ENCODE measurements around the gene CAMTA1. TPM values are rescaled to one million over a fixed set of nuclear protein-coding genes. Genes with fewer than 3 reads are reported as not detected.
A peak's percentile ranks its signal among the peaks of the same experiment; 100 is the strongest.
"Not testable (repeated sequence)": the region's sequence is repeated elsewhere in the genome, so short reads cannot be mapped to it uniquely, and the experiment has no call there.

CAMTA1 gene
- total RNA-seq, 1 donor from 2014 or later: 34.4 TPM

DNA sequence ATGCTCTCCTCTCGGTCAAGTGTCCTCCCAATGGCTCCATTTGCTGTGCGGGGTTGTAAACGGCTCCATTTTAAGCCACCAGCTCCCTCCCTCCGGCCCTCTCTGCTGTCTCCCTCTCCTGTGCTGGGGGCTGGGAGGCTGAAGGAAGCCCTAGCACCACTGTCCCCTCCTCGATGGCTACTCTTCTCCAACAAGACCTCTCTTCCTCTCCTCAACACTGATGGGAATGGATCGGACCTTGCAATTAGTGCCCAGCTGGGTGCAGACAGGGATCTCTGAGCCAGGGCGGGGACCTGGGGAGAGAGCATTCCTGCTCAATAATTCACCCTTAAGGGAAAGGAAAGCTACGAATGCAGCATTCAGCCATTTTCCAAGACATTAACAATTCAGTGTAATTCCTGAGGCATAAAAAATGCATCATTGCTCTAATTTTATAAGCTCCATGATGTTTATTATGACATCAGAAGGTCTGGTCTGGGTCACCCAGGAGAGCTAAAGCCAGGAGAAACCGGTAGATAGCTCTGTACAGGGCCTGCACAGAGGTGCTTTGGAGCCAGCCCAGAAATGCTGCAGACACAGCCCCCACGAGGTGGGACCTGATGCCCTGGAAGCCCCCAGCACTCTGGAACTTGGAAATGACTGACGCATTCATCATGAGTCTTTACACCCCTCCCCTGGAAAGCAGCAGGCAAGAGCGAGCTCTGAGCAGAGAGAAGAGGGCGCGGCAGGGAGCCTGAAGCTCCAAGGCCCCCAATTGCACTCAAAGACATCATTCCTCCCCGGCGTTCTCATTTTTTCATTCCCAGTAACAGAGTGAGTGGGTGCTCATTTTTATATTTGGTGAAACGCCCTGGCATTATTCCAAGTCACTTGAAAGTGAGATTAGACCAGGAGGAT, 909.6 kb downstream of the CAMTA1 start:
- no peak for ATAC-seq

DNA sequence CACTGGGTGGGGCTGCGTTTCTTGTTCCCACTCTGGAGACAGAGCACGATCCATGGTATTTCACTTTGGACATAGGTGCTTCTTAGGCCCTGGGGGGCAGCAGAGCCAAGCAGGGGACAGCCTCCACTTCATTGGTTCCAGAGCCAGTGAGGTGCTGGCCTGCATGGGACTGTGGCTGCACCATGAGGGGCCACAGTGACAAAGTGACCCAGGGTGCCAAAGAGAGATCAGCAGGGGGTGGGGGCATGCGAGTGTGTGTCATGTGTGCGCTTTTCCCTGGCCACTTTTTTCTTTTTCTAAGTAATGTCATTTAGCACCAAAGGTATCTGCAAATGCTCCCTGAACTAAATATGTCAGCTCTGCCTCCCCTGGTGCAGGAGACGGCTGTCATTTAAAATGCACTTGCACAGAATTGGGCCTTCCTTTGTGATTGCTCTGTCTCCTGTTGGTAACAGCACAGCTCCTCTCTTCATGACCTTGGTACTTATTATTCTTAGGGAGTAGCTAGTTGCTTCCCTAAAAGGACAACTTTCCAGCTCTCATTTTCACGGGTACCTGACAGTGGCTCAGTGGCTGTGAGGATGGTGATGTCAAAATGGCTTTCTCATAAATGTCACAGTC, 910.4 kb downstream of the CAMTA1 start:
- no peak for ATAC-seq

DNA sequence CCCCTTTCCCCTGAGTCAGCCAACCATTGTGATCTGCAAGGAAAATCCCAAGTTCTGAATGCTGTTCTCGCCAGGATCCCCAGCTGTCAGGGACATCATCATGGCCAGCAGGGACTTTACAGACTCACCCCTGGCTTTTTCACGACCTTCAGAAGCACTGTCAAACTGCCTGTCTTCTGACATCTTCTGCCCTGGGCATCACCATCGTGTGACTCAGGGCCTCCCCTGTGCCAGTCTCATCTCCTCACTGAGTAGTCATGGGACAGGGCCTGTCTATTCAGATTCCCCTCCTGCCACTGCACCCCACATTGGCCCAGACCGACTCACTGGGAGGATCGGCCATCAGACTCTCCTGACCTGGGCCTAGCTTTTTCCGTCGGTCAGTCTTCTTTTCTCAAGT, 913.4 kb downstream of the CAMTA1 start:
- ATAC-seq: no peak

DNA sequence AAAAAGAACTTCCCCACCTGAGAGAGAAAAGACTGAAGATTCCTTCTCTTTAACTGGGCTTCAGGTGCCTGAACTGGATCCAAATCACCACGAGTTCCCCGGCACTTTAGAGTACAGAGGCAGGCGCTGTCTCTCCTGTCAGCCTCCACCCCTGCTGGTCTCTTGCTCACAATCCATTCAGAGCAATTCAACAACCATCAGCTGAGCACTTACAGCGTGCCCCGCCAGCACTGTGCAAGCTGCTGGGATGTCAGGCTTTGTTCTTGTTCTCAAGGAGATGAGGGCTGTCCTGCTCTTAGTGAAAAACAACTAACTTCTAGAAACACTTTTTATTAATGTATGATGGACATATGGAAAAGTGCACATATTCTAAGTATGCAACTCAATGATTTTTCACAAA, 917.1 kb downstream of the CAMTA1 start:
- no peak for ATAC-seq

DNA sequence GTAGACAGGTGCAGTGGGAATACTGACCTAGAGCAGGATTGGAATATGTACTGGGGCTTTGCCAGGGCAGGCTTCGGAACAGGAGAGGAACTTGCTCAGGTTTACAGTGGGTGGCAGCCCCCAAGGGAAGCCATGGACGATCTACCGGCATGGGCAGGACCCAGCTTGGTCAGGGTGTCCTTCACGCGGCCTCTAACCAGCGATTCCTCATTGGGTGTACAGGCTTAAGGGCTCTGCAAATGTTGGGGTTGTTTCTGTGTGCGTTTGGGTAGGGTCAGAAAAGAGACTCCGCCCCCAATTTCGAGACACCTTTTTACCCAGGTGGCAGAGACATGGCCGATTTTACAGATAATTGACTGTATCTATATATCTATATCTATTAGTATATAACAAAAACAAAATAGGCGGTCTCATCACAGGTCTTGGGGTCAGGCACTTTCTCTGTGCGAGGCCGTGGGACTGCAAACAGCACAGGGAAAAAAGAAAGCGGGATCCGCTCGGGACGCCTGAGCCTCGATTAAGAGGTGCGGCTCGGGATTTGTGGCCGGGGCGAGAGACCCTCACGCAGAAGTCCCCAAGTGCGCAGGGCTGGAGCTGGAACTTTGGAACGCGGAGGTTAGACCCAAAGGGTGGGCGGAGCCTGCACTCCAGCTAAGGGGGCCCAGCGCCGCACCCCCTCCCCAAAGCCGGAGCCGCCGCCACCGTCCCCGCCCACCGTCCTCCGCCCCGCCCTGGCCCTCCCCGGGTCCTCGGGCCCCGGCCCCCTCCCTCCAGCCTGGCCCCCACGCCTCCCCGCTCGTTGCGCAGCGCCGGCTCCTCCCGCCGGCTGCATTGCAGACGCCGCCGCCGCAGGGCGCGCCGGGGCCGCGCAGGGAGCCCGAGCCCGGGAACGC, 918.3 kb downstream of the CAMTA1 start:
- ATAC-seq: no peak

DNA sequence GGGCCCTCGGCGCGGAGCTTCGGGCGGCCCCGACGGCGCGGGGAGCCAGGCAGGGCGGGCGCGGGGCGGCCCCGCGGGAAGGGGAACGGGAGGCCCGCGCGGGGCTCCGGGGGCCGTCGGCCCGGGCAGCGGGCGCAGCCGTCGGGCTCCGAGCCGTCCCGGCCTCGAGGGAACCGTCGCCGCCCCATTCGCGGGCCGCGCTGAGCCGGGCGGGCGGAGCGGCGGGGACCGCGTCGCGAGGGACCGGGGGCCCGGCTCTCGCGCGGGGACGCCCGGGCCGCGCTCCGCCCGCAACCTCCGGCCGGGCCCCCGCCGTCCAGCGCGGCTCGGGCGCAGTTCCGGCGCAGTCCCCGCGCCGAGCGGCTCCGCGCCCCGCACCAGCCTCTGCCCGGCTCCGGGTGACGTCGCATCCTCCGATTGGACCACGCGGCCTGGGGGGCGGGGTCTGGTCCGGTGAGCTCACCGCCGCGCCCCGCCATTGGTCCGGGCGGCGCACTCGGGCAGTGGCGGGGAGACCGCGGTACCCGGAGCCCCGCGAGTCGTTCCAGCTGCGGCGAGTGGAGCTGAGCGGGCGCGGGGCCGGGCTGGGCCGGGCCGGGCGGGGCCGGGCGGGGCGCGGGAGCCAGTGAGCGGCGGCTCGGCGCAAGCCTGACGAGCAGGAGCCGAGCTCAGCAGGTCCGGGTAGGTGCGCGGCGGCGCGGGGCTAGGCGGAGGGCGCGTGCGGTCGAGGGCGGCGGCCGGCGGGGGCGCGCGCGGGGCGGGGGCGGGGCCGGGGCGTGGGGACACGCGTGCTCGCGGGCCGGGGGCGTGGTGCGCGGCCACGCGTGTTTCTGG, 919.2 kb downstream of the CAMTA1 start:
- ATAC-seq: peak; percentile 98

DNA sequence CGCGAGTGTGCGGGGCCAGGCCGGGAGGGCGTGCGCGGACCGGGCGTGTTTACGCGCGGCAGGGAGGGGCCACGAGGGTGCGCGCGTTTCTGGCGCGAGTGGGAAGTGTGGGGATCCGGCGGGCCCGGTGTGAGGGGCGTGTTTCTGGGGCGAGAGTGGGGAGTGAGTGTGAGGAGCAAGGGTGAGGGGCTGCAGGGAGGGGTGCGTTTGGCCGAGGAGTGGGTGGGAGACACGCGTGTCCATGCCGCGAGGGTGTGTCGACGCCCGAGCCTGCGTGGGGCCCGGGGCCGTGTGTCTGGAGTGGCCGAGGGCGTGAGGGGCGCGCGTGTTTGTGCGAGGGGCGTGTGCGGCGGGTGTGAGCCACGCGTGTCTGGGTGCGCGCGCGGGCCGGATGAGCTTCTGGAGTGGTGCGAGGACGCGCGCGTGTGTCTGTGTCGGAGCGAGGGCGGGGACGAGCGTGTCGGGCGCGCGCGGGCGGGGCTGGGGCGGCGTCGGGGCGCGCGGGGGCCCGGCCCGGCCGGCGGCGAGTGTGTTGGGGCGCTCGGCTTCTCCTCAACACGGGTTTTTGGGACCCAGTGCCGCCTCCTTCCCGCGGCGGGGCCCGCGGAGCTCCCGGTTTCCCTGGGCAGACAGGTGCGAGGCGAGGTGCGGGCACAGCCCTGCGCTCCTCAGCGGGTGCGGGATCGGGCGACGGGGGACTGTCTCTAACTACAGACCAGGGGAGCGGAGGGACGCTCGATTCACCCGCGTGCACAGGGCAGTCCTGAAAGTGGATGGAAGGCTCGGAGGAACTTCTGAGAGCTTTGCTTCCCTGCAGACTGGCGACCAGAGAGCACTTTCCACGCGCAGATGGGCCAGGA, 920.0 kb downstream of the CAMTA1 start:
- no peak for ATAC-seq

DNA sequence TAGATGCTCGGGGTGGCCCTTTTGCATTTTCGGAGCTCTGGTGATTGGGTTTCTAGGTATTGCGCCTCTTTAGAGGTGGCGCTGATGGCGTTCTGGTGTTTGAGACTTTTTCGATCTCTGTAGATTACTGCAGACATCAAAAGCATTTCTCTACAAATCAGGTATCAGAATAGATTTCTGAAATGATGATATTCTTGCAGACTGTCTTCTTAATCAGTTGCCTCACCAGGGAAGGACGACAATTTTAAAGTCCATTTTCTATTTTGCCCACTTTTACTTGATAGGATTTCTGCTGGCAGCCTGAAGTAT, 920.6 kb downstream of the CAMTA1 start:
- ATAC-seq: no peak

DNA sequence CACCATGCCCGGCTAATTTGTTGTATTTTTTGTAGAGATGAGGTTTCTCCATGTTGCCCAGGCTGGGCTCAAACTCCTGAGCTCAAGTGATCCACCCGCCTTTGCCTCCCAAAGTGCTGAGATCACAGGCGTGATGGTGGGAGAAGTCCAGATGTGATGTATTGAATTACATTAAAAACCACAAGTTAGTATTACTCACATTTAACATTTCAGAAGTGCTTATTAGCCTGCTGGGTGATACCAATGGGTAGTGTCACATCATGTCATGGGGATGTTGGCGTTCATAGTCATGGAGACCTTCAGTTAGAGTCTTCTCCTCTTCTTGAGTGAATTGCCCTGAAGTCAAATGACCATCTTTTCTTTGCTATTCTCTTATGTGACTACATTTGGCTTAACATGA, 922.3 kb downstream of the CAMTA1 start:
- ATAC-seq: no peak

DNA sequence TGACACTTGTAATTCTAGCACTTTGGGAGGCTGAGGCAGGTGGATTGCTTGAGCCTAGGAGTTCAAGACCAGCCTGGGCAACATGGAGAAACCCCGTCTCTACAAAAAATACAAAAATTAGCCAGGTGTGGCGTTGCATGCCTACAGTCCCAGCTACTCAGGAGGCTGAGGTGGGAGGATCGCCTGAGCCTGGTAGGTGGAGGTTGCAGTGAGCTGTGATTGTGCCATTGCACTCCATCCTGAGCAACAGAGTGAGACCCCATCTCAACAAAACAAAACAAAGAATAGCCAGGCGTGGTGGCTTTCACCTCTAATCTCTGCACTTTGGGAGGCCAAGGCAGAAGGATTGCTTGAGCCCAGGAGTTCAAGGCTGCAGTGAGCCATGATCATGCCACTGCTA, 922.8 kb downstream of the CAMTA1 start:
- ATAC-seq: not testable (repeated sequence)

DNA sequence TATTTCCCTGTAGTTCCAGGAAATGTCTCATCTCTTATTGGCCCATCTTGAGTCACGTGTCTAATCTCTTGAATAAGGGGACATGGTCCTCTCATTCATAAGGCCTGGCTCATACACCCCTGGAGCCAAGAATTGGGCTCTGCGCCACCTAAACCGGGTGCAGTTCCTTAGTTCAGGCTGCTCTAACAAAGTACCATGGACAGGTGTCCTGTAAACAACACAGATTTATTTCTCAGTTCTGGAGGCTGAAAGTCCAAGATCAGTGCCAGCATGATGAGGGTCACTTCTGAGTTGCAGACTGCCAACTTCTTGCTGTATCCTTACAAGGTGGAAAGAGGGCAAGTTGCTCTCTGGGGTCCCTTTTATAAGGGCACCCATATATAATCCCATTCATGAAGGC, 925.6 kb downstream of the CAMTA1 start:
- ATAC-seq: no peak

DNA sequence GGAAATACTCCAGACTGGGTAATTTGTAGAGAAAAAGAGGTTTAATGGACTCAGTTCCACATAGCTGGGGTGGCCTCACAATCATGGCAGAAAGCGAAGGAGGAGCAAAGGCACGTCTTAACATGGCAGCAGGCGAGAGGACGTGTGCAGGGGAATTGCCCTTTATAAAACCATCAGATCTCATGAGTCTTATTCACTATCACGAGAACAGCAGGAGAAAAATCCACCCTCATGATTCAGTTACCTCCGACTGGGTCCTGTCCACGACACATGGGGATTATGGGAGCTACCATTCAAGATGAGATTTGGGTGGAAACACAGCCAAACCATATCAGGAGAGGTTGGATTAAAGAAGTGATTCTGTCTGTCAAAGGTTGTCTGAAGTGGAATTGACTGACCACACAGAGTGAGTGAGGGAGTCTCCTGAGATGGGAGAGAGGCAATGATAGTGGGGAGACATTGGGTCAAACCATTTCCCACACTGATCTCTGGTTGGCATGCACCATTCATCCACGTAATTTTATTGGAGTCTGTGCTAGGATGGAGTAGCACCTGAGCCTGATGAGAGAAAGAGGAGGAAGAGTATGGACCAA, 927.6 kb downstream of the CAMTA1 start:
- ATAC-seq: no peak

DNA sequence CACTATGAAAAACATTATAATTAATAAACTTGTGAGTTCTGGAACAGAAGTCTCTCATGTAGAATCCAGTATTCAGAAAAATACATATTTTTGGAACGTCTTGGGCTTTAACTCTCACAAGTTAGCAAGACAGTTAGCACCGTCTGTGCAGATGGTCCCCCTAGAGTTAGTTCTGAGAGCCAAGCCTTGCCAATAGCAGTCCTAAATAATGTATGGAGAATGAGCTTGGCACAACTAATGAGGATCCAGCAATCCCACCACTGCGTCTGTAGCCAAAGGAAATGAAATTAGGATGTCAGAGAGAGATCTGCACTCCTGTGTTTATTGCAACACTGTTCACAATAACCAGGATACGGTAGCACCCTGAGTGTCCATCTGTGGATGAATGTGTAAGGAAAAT, 931.3 kb downstream of the CAMTA1 start:
- ATAC-seq: no peak

DNA sequence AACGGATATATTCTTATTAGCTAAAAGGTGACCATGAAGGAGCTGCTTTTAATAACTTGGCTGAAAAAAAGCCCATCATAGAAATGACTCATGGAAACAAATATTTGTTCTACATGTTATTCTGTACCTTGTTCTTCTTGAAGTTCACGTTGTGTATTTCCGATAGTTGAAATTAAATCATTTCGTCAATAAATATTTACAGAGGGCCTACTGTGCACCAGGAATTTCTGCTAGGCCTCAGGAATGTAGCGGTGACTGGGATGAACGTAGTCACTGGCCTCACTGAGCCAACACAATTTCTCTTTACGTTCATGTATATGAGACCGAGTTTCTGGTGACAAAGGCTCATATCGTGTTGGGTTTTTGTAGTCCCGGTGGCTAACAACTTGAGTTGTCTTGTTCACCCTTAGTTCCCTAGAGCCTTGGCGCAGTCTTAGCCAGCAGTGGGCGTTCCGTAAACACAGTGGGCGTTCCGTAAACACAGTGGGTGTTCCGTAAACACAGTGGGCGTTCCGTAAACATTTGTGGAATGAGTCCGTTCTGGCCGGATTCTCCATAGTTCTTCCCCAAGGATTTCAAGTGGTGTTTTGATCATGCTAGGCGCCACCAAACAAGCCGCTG, 932.6 kb downstream of the CAMTA1 start:
- no peak for ATAC-seq

DNA sequence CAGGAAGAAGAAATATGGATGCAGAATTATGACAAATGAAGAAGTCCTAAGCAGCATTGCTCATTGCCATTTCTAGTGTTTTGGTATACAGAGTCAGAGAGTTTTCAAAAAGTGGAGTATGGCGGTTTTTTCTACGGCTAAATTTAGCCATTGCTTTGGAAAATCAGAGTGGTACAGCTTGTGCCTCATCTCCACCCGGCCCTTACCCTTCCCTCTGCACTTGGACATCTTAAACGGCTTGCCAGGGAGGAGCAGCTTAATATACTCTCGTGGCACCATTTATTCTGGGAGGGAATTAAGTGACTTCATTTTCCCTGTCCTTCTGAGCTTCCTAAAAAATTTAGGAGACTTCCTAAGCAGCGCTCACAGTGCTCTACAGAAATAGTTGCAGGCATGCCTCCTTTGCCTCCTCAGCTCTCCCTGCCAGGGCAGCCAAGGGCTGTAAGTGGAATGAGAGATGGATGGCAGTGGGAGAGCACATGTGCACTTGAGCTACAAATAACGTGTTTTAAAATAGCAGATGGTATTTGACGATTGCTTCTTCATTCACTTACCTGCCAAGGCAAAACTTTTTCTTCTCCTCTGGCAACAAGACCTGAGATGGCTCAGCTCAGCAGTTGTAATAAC, 934.3 kb downstream of the CAMTA1 start:
- ATAC-seq: no peak

DNA sequence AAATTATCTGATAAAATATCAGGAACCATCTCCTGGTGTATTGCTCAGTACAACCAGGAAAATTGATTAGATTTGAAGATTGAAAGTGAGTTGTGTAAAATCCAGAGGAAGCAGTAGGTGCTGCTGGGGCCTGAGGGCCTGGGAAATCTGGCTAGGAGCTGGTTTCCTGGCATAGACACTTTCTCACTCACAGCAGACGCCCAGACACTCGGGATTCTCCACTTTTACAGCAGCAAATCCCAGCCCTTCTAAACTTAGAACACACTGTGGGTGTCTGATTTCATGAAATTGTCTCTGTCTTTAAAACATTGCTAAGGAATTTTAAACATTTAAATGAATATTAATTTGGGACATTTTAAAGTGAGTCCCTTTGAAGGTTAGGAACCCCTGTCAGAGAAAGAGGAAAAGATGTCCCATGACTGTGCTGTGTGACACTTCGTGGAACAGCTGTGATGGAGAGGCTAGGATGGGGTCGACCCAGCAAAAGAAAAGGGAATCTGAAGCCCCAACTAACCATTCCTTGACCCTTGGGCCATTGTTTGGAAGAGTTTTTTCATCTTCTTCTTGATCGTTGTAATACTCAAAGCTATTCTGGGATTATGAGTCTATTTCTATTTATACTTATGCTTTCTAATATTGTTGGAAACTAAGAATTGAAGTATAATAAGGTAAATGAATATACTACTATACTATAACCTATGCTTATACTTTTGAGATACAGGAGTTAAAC, 936.9 kb downstream of the CAMTA1 start:
- ATAC-seq: no peak

DNA sequence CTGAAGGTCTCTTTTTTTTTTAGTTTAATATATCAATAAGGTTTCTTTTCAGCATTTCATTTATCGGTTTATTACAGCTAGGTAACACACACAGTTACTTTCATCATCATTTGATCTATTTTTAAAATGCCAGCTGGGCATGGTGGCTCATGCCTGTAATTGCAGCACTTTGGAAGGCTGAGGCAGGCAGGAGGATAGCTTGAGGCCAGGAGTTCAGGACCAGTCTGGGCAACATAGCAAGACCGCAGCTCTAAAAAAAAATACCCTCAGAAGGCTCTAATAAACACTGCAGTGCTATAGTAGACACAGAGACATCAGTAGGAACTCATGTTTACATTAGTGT, 937.4 kb downstream of the CAMTA1 start:
- no peak for ATAC-seq

DNA sequence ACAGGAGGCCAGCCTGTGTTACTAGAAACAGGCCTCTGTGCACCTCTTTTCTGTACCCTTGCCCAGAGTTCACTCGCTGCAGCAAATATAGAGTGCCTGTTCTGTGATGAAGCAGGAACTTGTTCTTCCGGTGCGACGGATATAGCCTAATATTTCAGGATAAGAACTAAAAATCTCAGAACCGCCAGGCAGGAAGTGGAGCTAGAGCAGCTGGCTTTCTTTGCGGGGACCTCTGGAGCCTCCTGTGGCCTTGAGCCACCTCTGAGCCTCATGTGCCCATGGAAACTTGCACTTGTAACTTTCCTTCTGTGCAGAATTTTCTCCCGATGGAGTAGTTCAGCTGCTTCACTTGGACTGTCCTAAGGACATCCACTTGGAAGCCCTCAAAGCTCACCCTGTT, 941.4 kb downstream of the CAMTA1 start:
- ATAC-seq: no peak

DNA sequence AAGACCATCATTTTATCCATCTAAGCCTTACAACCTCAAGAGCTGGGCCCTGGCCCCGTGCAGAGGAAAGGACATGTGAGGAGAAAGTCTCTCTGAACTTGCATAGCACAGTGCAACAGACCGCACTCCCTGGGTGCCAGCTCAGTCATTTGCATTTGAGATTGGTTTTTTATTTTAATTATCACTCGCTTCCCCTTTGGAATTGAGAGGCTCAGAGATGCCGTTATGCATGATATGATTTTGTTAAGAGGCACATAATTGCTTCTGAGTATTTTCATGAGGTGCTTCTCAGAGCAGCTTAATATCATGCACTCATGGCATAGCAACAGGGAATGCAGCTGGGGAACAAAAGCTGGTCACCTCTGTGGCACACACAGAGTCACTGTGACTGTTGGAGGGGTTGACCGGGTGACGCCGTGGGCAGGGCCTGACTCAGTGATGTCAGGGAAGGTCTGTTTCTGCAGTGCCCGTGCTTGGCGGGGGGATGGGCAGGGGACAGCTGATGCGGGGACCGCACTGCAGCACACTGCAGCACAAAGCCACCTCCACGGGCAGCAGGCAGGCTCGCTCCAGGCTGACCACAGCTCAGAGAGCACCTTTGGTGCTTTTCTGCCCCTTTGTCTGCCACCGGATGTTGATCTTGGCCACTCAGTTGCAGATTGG, 942.7 kb downstream of the CAMTA1 start:
- no peak for ATAC-seq
